ENCODE data around the gene FAN1. TPM values are rescaled to one million over a fixed set of nuclear protein-coding genes. Genes with fewer than 3 reads are reported as not detected.

The FAN1 gene
- total RNA-seq, 1 donor from 2014 or later, result 24.5 TPM

DNA sequence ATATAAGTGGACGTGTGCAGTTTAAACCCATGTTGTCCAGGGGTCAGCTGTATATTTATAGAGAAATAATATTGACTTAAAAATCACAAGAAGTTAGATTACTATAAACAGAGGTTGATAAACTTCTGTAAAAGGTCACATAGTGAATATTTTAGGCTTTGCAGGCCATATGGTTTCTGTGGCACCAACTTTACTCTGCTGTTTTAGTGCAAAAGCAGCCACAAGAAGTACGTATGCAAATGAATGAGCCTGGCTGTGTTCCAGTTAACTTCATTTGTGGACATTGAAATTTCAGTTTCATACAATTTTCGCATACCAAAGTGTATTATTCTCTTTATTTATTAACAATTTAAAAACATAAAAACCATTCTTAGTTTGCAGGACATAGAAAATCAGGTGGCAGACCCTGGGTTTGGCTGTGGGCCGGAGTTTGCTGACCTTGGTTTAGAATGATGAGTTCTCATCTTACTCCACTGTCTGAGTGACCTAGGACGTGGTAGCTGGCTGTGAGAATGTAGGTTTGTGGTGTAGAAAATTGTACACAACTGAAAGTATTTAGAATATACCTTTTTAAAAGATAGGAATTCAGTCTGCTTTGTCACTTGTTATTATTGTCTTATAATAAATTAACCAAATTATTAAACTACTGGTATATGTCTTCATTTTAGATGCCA is 16.3 kb downstream of the FAN1 start:
- intact Hi-C loops (cut with micrococcal nuclease), result no loop called here

DNA sequence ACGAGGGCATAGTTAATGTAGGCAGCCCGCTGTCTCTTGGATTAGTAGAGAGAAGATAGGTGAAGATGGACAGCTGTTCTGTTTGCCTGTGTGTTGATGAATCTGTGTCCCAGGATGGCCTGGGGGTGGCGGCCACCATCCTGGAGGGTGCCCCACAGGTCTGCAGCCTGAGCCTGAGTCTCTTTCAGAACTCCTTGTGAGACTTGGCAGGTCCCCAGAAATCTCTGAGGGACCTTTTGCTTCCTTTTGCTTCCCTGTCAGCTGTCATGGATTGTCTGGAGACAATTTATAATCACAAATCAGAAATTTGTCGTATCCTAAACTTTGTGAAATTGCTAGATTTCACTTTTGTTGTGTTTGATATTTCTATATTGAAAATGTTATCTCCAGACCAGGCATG is 17.4 kb downstream of the FAN1 start:
- intact Hi-C loops (cut with micrococcal nuclease), result no loop called here

- intact Hi-C loops (cut with micrococcal nuclease), result no loop called here
These were observed 18.2 kb downstream of the FAN1 start for GRCh38 chr15:30921781-30922479.

DNA sequence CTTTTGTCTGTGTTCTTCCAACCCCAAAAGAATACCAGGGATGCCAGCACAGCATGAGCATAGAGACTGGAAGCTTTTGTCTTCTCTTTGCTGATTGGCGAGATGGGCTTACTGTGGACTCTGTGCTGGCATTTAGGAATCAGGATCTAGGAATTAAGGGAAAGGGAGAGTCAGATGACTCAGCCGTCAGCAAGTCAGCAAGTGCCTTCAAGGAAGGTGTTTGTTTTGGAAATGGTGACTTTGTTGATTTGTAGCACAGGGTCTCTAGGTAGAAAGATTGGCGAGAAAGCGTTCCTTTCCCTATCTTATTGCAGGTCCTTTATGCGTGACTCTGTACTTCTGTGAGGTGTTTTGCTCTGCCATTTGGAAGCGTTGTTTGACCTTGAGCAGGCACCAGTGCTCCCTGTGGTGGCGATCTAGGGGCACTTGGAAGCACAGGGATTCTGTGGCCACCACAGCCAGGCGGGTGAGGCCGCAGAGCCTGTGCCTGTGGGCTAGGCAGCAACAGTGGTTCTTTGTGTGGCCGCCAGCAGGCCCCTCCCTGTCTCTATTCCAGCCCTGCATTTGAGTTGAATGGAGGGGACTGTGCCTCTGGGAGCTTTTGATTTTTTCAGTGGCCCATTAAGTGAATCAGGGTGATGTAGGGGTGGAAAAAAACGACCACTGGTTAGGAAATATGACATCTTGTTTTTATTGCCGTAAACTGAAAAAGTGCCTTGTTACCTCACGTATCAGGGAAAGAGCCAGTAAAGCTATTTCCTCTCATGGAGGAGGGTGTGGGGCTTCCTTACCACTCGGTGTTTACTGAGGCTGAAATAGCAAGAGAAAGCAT is 19.0 kb downstream of the FAN1 start:
- intact Hi-C loops (cut with micrococcal nuclease), result no loop called here

GRCh38 chr15:30923429-30923828 is 19.7 kb downstream of the FAN1 start:
- intact Hi-C loops (cut with micrococcal nuclease), result no loop called here

DNA sequence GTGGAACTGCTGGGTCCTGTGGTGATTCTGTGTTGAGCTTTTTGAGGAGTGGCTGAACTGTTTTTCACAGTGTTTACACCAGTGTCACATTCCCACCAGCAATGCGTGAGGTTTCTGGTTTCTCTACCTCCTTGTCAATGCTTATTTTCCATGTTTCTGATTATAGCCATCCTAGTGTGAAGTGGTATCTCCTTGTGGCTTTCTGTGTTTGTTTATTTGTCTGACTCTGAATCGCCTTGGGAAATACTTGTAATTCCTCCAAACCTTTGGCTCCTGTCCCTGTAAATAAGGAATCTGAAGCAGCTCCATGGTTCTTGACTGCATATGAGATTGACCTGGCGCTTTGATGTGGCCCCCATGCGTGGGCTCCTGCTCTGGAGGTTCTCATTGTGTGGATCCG is 20.6 kb downstream of the FAN1 start:
- intact Hi-C loops (cut with micrococcal nuclease), result no loop called here

GRCh38 chr15:30925686-30926085 is 22.0 kb downstream of the FAN1 start:
- intact Hi-C loops (cut with micrococcal nuclease), result no loop called here

DNA sequence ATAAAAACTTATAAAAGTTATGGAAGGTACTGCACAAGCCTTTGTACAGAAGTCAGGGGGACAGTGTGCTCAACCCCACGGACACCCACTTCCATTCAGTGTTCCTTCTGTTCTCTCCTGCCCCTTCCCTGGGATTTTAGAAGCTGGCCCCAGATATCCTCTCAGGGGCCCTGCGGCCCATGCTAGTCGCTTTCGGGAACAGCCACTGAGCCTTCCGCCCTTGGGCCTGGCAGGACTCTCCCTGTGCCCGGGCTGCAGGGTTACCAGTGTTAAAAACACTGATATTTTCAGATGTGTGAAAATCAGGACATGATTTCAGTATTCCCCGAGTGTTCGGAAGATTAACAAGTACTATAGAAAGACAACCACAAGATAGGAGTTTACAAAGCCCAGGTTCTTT is 22.4 kb downstream of the FAN1 start:
- intact Hi-C loops (cut with micrococcal nuclease), result no loop called here

- intact Hi-C loops (cut with micrococcal nuclease), result no loop called here
These were observed 23.5 kb downstream of the FAN1 start for GRCh38 chr15:30927148-30927761.

DNA sequence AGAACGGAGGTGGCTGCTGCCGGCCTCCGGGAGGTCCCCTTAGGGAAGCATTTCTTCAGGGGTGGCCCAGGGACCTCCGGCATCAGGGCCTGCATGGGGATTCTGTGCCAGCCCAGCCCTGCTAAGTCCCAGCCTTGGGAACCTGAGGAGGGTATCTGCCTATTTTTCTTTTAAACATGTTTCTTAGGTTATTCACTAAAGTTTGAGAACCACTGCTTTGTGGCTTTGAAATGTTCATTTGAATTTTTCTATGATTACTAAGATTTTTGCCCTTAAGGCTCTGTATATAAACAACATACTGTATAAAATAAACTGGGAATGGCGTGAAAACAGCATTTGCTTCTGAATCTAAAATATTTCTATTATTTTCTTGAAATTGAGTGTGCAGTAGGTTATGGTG is 24.4 kb downstream of the FAN1 start:
- intact Hi-C loops (cut with micrococcal nuclease), result loop anchor here (1.0 kb wide), 1 partner anchor 38 kb away; no protein-coding TSS in a partner anchor

- intact Hi-C loops (cut with micrococcal nuclease), result no loop called here
These were observed 25.5 kb downstream of the FAN1 start for GRCh38 chr15:30929064-30929669.

- intact Hi-C loops (cut with micrococcal nuclease), result no loop called here
These were observed 26.3 kb downstream of the FAN1 start for GRCh38 chr15:30929982-30930381.

DNA sequence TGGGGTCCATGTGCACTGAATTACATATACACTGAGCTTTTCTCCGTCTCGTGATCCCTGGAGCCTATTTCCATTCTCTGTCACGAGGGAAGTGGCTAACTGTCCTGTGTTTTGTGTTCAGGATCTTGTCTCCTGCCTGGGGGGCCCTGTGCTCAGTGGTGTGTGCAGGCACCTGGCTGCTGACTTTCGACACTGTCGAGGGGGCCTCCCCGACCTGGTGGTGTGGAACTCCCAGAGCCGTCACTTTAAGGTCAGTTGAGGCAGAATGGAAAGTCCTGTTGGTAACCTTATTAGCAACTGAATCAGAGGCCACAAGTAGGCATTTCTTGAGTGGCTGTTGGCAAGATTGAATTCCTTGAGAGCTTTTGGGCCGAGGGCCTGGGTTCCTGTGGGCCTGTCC is 26.7 kb downstream of the FAN1 start:
- intact Hi-C loops (cut with micrococcal nuclease), result no loop called here

DNA sequence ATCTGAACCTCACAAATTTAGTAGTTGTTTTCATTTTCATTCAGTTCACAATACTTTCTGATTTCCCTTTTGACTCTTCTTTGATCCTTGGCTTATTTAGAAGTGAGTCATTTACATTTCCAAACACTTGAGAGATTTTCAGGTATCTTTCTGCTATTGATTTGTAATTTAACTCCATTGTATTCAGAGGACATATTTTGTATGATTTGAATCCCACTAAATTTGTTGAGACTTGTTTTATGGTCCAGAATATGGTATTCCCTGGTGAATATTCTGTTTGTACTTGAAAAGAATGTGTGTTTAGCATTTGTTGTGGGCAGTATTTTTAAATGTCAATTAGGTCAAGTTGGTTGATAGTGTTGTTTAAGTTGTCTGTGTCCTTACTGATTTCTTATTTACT is 29.6 kb downstream of the FAN1 start:
- intact Hi-C loops (cut with micrococcal nuclease), result no loop called here

GRCh38 chr15:30939161-30939560 is 35.4 kb downstream of the FAN1 start:
- intact Hi-C loops (cut with micrococcal nuclease), result no loop called here

- intact Hi-C loops (cut with micrococcal nuclease), result no loop called here
These were observed 36.6 kb downstream of the FAN1 start for GRCh38 chr15:30940359-30940758.

- intact Hi-C loops (cut with micrococcal nuclease), result no loop called here
These were observed 37.8 kb downstream of the FAN1 start for GRCh38 chr15:30941520-30941919.

DNA sequence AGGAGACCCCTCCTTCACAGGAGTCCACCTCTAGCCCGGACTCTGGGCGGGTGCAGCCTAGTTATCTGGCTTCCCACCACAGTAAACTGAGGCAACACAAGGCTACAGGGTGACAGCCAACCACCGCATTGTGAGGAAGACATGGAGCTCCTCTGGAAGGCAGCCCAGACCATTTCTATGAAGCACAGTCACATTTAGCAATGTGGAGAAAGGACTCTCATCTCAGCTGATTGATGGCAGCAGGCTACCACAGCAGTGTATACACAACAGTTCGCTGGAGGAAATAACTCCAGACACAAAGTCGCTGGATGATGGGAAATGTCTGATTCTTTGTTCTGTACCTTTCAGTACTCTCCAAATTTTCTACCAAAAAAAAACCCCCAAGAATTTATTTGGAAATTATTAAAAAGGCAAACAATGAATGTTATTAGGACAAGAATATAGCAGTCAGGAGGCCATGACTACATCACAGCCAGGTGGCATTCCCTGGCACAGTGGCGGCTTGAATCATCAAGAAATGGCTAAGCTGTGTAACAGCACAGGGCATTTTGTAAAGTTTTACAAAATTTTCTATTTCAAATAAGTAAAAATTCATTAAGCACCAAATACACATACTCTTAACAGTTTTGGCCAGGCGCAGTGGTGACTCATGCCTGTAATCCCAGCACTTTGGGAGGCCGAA is 40.1 kb downstream of the FAN1 start:
- intact Hi-C loops (cut with micrococcal nuclease), result no loop called here

GRCh38 chr15:30953183-30953582 is 49.5 kb downstream of the FAN1 start:
- intact Hi-C loops (cut with micrococcal nuclease), result no loop called here

- intact Hi-C loops (cut with micrococcal nuclease), result no loop called here
These were observed 50.1 kb downstream of the FAN1 start for GRCh38 chr15:30953731-30954378.

Data from T-helper 1 cell treated with Interleukin-12 subunit alpha and Interleukin-12 subunit beta and Interleukin-4 antibody, amounts not matched to agents 30 ng/mL and 1 ng/mL, for 36 hours (primary cell).